SK-N-SH treated with all-trans-retinoic acid at 6 μM for 48 hours (cell line): ENCODE measurements around the gene PGLYRP2.
A peak's percentile ranks its signal among the peaks of the same experiment; 100 is the strongest.
"Not testable (repeated sequence)": the region's sequence is repeated elsewhere in the genome, so short reads cannot be mapped to it uniquely, and the experiment has no call there.

Experiments
- ATAC-seq: fragments of 200-7000 bp; cut with Tn5 transposase; 3 replicates; pipeline ENCODE4 v1.9.1; 2020; ENCODE audit warnings: mild to moderate bottlenecking, moderate library complexity
- ARNTL ChIP-seq: fragments of 450-650 bp; formaldehyde crosslinking; IDR thresholded peaks from 2 replicates; pipeline ENCODE4 v1.5.0; 2020; ENCODE audit warnings: low read depth, mild to moderate bottlenecking, moderate library complexity, borderline replicate concordance
- ESRRG ChIP-seq: fragments of 250-450 bp; sonication (Bioruptor Pico); IDR thresholded peaks from 2 replicates; pipeline ENCODE4 v1.6.1; 2021; ENCODE audit warnings: mild to moderate bottlenecking
- GLIS3 ChIP-seq: fragments of 250-450 bp; sonication (Bioruptor Pico); IDR thresholded peaks from 2 replicates; pipeline ENCODE4 v1.5.0; 2020; ENCODE audit warnings: mild to moderate bottlenecking, moderate library complexity
- ISL1 ChIP-seq: fragments of 250-450 bp; sonication (Bioruptor Pico); IDR thresholded peaks from 2 replicates; pipeline ENCODE4 v2.1.2; 2022; ENCODE audit warnings: mild to moderate bottlenecking, moderate library complexity
- OSR1 ChIP-seq: fragments of 250-450 bp; sonication (Bioruptor Pico); IDR thresholded peaks from 2 replicates; pipeline ENCODE4 v1.8.0; 2022; ENCODE audit warnings: moderate library complexity, mild to moderate bottlenecking, inconsistent platforms
- PATZ1 ChIP-seq: fragments of 250-450 bp; sonication (Bioruptor Pico); IDR thresholded peaks from 2 replicates; pipeline ENCODE4 v1.8.0; 2020; ENCODE audit warnings: mild to moderate bottlenecking, moderate library complexity, borderline replicate concordance
- PPARA ChIP-seq: fragments of 250-450 bp; sonication (Bioruptor Pico); IDR thresholded peaks from 2 replicates; pipeline ENCODE4 v1.5.0; 2020; ENCODE audit warnings: mild to moderate bottlenecking, borderline replicate concordance
- RARB ChIP-seq: fragments of 250-450 bp; sonication (Bioruptor Pico); IDR thresholded peaks from 2 replicates; pipeline ENCODE4 v1.8.0; 2021; ENCODE audit warnings: mild to moderate bottlenecking, moderate library complexity
- SNAI2 ChIP-seq: fragments of 250-450 bp; sonication (Bioruptor Pico); IDR thresholded peaks from 2 replicates; pipeline ENCODE4 v1.5.0; 2020; ENCODE audit warnings: mild to moderate bottlenecking, moderate library complexity
- TOX ChIP-seq: fragments of 250-450 bp; sonication (Bioruptor Pico); IDR thresholded peaks from 2 replicates; pipeline ENCODE4 v1.8.0; 2021; ENCODE audit warnings: mild to moderate bottlenecking, moderate library complexity, borderline replicate concordance
- TSHZ2 ChIP-seq: fragments of 250-450 bp; sonication (Bioruptor Pico); IDR thresholded peaks from 2 replicates; pipeline ENCODE4 v1.5.0; 2020; ENCODE audit warnings: mild to moderate bottlenecking, moderate library complexity
- ZC3H10 ChIP-seq: fragments of 250-450 bp; sonication (Bioruptor Pico); IDR thresholded peaks from 2 replicates; pipeline ENCODE4 v1.5.1; 2021; ENCODE audit warnings: mild to moderate bottlenecking, moderate library complexity
- ZFP3 ChIP-seq: fragments of 250-450 bp; sonication (Bioruptor Pico); IDR thresholded peaks from 2 replicates; pipeline ENCODE4 v1.5.0; 2020; ENCODE audit warnings: mild to moderate bottlenecking, moderate library complexity
- ZFP30 ChIP-seq: fragments of 450-650 bp; formaldehyde crosslinking; IDR thresholded peaks from 2 replicates; pipeline ENCODE4 v1.5.0; 2022; ENCODE audit warnings: mild to moderate bottlenecking, moderate library complexity
- ZNF8 ChIP-seq: fragments of 450-650 bp; formaldehyde crosslinking; IDR thresholded peaks from 2 replicates; pipeline ENCODE4 v1.5.0; 2020; ENCODE audit warnings: mild to moderate bottlenecking, moderate library complexity
- TF ChIP-seq, protein P1 (sequence below): fragments of 250-450 bp; sonication (Bioruptor Pico); IDR thresholded peaks from 2 replicates; pipeline ENCODE4 v1.5.1; 2021; ENCODE audit warnings: mild to moderate bottlenecking, moderate library complexity
- TF ChIP-seq, protein P2 (sequence below): fragments of 250-450 bp; sonication (Bioruptor Pico); IDR thresholded peaks from 2 replicates; pipeline ENCODE4 v1.5.1; 2020; ENCODE audit warnings: low read depth, mild to moderate bottlenecking, moderate library complexity

PGLYRP2 gene

DNA sequence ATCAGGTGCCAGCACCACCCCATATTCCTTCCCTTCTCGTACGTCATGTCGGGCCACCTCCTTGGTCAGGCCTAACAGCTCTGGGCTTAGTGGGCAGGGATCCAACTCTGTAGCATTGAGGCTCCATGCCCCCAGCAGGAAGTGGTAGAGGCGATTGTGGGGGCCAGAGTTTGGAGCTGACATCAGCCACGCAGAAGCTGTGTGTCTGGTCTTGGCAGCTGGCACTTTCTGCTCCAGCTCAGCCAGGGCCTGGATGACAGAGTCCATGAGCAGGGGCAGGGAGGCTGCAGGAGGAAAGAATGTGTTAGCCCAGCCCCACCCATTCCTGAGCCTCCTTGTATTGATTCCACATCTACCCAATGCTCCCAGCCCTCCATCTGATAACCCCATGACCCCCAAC, 3.0 kb downstream of the PGLYRP2 start (continued):
- TF ChIP-seq RARB (CRISPR knock-in tag) (no peak), TOX (CRISPR knock-in tag) (no peak), ZFP3 (CRISPR knock-in tag) (no peak), GLIS3 (CRISPR knock-in tag) (no peak)
- TF ChIP-seq, protein P1, sequence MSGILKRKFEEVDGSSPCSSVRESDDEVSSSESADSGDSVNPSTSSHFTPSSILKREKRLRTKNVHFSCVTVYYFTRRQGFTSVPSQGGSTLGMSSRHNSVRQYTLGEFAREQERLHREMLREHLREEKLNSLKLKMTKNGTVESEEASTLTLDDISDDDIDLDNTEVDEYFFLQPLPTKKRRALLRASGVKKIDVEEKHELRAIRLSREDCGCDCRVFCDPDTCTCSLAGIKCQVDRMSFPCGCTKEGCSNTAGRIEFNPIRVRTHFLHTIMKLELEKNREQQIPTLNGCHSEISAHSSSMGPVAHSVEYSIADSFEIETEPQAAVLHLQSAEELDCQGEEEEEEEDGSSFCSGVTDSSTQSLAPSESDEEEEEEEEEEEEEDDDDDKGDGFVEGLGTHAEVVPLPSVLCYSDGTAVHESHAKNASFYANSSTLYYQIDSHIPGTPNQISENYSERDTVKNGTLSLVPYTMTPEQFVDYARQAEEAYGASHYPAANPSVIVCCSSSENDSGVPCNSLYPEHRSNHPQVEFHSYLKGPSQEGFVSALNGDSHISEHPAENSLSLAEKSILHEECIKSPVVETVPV: no peak

DNA sequence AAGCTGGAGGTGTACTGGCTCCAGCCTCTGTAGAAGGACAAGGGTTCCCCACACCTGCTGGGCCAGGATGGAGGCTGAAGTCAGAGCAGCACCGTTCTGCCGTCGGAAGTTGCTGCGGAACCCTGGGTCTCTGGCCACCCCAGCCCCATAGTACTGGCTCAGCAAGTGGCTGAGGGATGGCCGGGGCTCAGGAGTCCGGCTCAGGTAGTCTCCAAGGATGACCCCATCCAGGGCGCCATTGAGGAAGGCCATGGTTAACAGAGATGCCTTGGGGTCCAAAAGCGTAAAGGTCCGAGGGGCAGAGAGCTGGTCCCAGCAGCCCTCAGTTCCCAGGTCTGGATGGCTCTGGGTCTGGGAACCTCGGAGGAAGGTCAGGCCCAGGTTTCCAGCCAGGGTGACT, 3.7 kb downstream of the PGLYRP2 start:
- no peak for ATAC-seq
- TF ChIP-seq ZNF8 (CRISPR knock-in tag): no peak
- no peak for TF ChIP-seq TSHZ2 (CRISPR knock-in tag)
- TF ChIP-seq SNAI2 (CRISPR knock-in tag): no peak
- no peak for TF ChIP-seq ZFP30 (CRISPR knock-in tag)
- TF ChIP-seq, protein P2, sequence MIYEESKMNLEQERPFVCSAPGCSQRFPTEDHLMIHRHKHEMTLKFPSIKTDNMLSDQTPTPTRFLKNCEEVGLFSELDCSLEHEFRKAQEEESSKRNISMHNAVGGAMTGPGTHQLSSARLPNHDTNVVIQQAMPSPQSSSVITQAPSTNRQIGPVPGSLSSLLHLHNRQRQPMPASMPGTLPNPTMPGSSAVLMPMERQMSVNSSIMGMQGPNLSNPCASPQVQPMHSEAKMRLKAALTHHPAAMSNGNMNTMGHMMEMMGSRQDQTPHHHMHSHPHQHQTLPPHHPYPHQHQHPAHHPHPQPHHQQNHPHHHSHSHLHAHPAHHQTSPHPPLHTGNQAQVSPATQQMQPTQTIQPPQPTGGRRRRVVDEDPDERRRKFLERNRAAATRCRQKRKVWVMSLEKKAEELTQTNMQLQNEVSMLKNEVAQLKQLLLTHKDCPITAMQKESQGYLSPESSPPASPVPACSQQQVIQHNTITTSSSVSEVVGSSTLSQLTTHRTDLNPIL: no peak
- TF ChIP-seq ISL1 (CRISPR knock-in tag): no peak

DNA sequence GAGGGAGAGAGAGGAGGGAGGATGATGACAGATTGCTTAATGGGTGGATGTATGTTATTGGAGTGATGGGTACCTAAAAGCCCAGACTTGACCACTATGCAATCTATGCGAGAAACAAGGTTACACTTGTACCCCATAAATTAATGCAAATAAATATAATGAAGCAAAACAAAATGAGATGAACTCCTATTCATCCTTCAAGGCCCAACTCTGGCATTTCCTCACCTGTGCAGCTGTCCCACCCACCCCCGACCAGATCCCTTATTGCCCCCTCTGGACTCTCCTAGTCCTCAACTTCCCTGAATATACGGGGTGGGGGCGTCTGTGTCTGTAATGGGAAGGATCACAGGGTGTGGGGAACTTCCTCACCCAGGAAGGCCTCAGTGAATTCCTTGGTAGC, 4.1 kb downstream of the PGLYRP2 start:
- TF ChIP-seq ESRRG (no peak), OSR1 (CRISPR knock-in tag) (no peak), ZFP3 (CRISPR knock-in tag) (peak; percentile 73), PATZ1 (CRISPR knock-in tag) (no peak), PPARA (CRISPR knock-in tag) (no peak)
- TF ChIP-seq, protein P1: no peak
- ATAC-seq: no peak

DNA sequence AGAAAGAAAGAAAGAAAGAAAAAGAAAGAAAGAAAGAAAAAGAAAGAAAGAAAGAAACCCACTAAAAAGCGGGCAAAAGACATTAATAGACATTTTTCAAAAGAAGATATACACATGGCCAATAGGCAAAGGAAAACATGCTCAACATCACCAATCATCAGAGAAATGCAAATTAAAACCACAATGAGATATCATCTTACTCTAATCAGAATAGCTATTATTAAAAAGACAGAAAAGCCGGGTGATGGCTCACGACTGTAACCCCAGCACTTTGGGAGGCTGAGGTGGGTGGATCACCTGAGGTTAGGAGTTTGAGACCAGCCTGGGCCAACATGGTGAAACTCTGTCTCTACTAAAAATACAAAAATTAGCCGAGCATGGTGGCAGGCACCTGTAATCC, 5.5 kb downstream of the PGLYRP2 start:
- ATAC-seq: not testable (repeated sequence)

DNA sequence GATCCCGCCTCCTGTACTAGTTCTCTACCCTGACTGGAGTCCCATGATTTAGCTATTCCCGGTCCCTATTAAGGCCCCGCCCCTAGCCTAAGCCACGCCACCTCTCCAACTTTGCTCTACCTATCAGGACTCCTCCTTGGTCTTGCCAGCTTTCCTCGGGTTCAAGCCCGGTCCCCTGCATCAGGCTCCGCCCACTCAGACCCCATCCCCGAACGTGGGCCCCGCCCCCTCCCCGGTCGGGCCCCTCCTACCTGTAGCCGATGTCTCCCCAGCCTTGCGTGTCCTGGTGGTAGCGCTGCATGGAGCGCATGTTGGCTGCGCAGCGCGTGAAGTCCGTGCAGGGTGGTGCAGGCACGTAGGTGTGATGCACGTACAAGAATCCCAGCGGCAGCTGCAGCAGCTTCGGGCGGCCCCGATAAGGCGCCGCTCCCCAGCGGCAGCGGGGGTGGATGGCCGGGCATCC, 7.6 kb downstream of the PGLYRP2 start:
- no peak for ATAC-seq
- TF ChIP-seq GLIS3 (CRISPR knock-in tag) (no peak), PATZ1 (CRISPR knock-in tag) (no peak), ZFP3 (CRISPR knock-in tag) (no peak), RARB (CRISPR knock-in tag) (no peak), OSR1 (CRISPR knock-in tag) (no peak), ZC3H10 (no peak), ARNTL (no peak)
